B cell (primary cell): ENCODE data around the gene MX1. TPM values are rescaled to one million over a fixed set of nuclear protein-coding genes. Genes with fewer than 3 reads are reported as not detected.

Experiments
- ATAC-seq: fragments of 200-7000 bp; cut with Tn5 transposase; one replicate; pipeline ENCODE4 v1.10.0; 2021; ENCODE audit warnings: low read depth, mild to moderate bottlenecking, moderate number of reproducible peaks, moderate library complexity
- CTCF ChIA-PET: fragments of 350-600 bp; sonication (Branson Sonifier 250); formaldehyde crosslinking; loops from one replicate; lab custom pipeline; 2021; ENCODE audit warnings: antibody characterized with exemption, inconsistent platforms; lab: Charles Lee
- POLR2A ChIA-PET: fragments of 350-600 bp; sonication (Branson Sonifier 250); formaldehyde crosslinking; loops from one replicate; lab custom pipeline; 2021; ENCODE audit warnings: antibody characterized with exemption; lab: Charles Lee
- DNase-seq: peaks from one replicate; pipeline ENCODE4 v3.0.0; 2013
- H2AFZ ChIP-seq: 2 replicates; pipeline ENCODE4 v1.6.1; 2012; ENCODE audit warnings: mild to moderate bottlenecking, low read depth, low read length; ENCODE audit not compliant: insufficient read depth, poor library complexity, severe bottlenecking
- H3K27ac ChIP-seq, 2 donors: 1 replicate in 1 of 2; 2 replicates in 1 of 2; pipeline ENCODE4 v1.5.1; 2012 to 2013; ENCODE audit warnings: low read length in 2 of 2, mild to moderate bottlenecking in 2 of 2, moderate library complexity in 1 of 2
- H3K27me3 ChIP-seq, 4 experiments: fragments of 200-600 bp in 1 of 4; sonication (generic) in 1 of 4; replicated peaks in 1 of 4; 1 replicate in 2 of 4; 2 replicates in 2 of 4; pipeline versions ENCODE4 v1.6.1 to v1.7.0; 2013 to 2016; ENCODE audit warnings: low read length in 3 of 4, mild to moderate bottlenecking in 2 of 4, mixed read lengths in 1 of 4, moderate library complexity in 1 of 4; ENCODE audit not compliant: insufficient read depth in 4 of 4, control insufficient read depth in 3 of 4; ENCODE audit errors: control extremely low read depth in 1 of 4
- H3K36me3 ChIP-seq, 2 experiments: replicated peaks in 1 of 2; 1 replicate in 1 of 2; 2 replicates in 1 of 2; pipeline versions ENCODE4 v1.6.1 to v1.7.1; 2013; ENCODE audit warnings: low read length in 1 of 2; ENCODE audit not compliant: insufficient read depth in 2 of 2, control insufficient read depth in 1 of 2; ENCODE audit errors: control extremely low read depth in 1 of 2, extremely low read depth in 1 of 2
- H3K4me1 ChIP-seq, 2 donors: fragments of 200-600 bp in 1 of 2; sonication (generic) in 1 of 2; 1 replicate in 1 of 2; 2 replicates in 1 of 2; pipeline versions ENCODE4 v1.5.1 to v1.6.1; 2013 to 2017; ENCODE audit warnings: low read length in 2 of 2; ENCODE audit not compliant: control insufficient read depth in 2 of 2, insufficient read depth in 2 of 2
- H3K4me2 ChIP-seq: replicated peaks from 2 replicates; pipeline ENCODE3; 2012; ENCODE audit warnings: mild to moderate bottlenecking, low read depth, low read length; ENCODE audit not compliant: poor library complexity, severe bottlenecking
- H3K4me3 ChIP-seq, 5 experiments: fragments of 200-600 bp in 1 of 5; sonication (generic) in 1 of 5; 1 replicate in 3 of 5; 2 replicates in 2 of 5; pipeline versions ENCODE4 v1.5.1 to v1.7.0; 2011 to 2016; ENCODE audit warnings: low read length in 4 of 5, mild to moderate bottlenecking in 4 of 5, low read depth in 2 of 5, control low read depth in 1 of 5, moderate library complexity in 1 of 5; ENCODE audit not compliant: insufficient read depth in 1 of 5; ENCODE audit errors: control extremely low read depth in 1 of 5, extremely low read depth in 1 of 5
- H3K79me2 ChIP-seq: fragments of 200-600 bp; sonication (generic); one replicate; pipeline ENCODE4 v1.6.0; 2016; ENCODE audit warnings: low read length; ENCODE audit not compliant: control insufficient read depth, insufficient read depth
- H3K9ac ChIP-seq: fragments of 200-600 bp; sonication (generic); 2 replicates; pipeline ENCODE4 v1.6.1; 2017; ENCODE audit warnings: mild to moderate bottlenecking, low read length, moderate library complexity
- H3K9me3 ChIP-seq, 3 donors: one replicate each; pipeline versions ENCODE4 v1.6.1 to v1.7.1; 2013; ENCODE audit warnings: low read length in 2 of 3; ENCODE audit not compliant: control insufficient read depth in 2 of 3, insufficient read depth in 1 of 3; ENCODE audit errors: control extremely low read depth in 1 of 3
- H4K20me1 ChIP-seq: 2 replicates; pipeline ENCODE4 v1.6.0; 2012; ENCODE audit warnings: mild to moderate bottlenecking, low read length; ENCODE audit not compliant: insufficient read depth, control insufficient read depth, poor library complexity, severe bottlenecking
- H3K27ac Mint-ChIP-seq: one replicate; pipeline ENCODE4 v1.8.0; 2021; ENCODE audit warnings: mixed read lengths
- H3K27me3 Mint-ChIP-seq: one replicate; pipeline ENCODE4 v1.8.0; 2021; ENCODE audit warnings: mixed read lengths
- H3K4me1 Mint-ChIP-seq: one replicate; pipeline ENCODE4 v1.8.0; 2021; ENCODE audit warnings: mixed read lengths
- H3K4me3 Mint-ChIP-seq: one replicate; pipeline ENCODE4 v1.8.0; 2021; ENCODE audit warnings: mixed read lengths
- H3K9me3 Mint-ChIP-seq: one replicate; pipeline ENCODE4 v1.8.0; 2022; ENCODE audit warnings: mixed read lengths; ENCODE audit not compliant: insufficient read depth
- EZH2 ChIP-seq: IDR thresholded peaks from 2 replicates; pipeline ENCODE4 v1.6.1; 2012; ENCODE audit warnings: borderline replicate concordance, low read depth, mild to moderate bottlenecking, moderate library complexity, low read length; ENCODE audit not compliant: insufficient read depth, poor library complexity, severe bottlenecking
- WGBS: methylation state at CpG from one replicate; pipeline ENCODE4 v1.1.5; 2013; ENCODE audit warnings: missing lambda C conversion rate; ENCODE audit not compliant: insufficient coverage; 5-methylcytosine and 5-hydroxymethylcytosine counted together
- intact Hi-C: fragments of 100-400 bp; cut with micrococcal nuclease; formaldehyde crosslinking; loops from one replicate; pipeline ENCODE4 v1.10.0; 2022
- polyA plus RNA-seq: library from polyadenylated mRNA; depleted of rRNA; stranded (reverse); fragments of >200 nt; gene quantifications from 2 replicates; pipeline ENCODE4 v1.2.3, GENCODE V29; 2012
- total RNA-seq, 2 donors: library from RNA; stranded (reverse); fragments of 120-200 nt in 1 of 2; gene quantifications; 1 replicate in 1 of 2; 2 replicates in 1 of 2; pipeline versions ENCODE4 v1.2.3 to v1.2.4, GENCODE V29; 2013 to 2022
- TF ChIP-seq, protein P1 (sequence below): fragments of 200-600 bp; IDR thresholded peaks from one replicate; pipeline ENCODE4 v1.8.0; 2022; ENCODE audit warnings: antibody characterized with exemption, mild to moderate bottlenecking

Gene MX1
- total and polyA plus RNA-seq, 2 donors (not counting 1 experiment from before 2014, with no cell fraction given), result 57.6 to 62.9 TPM

DNA sequence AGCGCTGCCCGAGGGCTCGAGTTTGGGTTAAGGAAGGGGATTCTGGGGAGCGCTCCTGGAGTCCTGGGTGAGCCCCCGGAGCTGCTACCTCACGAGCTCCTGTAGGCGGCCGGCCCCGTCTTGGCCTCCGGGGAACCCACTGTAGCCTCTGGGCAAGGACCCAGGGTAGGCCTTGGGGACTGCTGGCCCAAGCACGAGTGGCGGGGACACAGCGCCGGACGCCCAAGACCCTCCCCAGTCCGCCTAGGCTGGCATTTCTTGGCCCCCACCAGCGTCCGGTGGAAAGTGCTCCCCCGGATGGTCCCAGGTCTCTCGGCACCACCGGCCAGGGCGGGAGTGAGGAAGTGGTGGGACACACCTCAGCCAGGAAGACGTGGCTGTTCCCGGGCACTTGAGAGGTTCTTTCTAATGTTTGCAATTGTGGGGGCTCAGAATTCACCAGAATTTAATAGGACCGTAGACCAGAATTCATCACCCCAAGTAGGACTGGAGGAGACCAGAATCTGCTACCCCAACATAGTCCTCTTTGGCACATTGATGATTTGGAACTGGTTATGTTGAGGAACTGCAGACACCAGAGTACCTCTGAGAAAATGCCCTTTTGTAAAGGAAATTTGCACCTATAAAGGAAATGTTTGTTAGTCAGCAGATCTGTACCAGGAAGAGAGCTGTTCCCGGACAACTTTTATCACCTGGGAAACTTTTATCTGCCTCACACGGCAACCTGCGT, 82.5 kb downstream of the MX1 start:
- ChIA-PET CTCF (no interaction called here), POLR2A (no interaction called here)
- no peaks in the 10 kb centered on the region for H3K36me3 ChIP-seq
- no peak overlapping the region for H3K9ac ChIP-seq
- H3K4me1 Mint-ChIP-seq, result no peaks in the 10 kb centered on the region
- no peak overlapping the region for H3K27ac Mint-ChIP-seq
- no peak for TF ChIP-seq EZH2
- TF ChIP-seq, protein P1, sequence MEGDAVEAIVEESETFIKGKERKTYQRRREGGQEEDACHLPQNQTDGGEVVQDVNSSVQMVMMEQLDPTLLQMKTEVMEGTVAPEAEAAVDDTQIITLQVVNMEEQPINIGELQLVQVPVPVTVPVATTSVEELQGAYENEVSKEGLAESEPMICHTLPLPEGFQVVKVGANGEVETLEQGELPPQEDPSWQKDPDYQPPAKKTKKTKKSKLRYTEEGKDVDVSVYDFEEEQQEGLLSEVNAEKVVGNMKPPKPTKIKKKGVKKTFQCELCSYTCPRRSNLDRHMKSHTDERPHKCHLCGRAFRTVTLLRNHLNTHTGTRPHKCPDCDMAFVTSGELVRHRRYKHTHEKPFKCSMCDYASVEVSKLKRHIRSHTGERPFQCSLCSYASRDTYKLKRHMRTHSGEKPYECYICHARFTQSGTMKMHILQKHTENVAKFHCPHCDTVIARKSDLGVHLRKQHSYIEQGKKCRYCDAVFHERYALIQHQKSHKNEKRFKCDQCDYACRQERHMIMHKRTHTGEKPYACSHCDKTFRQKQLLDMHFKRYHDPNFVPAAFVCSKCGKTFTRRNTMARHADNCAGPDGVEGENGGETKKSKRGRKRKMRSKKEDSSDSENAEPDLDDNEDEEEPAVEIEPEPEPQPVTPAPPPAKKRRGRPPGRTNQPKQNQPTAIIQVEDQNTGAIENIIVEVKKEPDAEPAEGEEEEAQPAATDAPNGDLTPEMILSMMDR, result no peak
- H3K27me3 Mint-ChIP-seq, result peaks cover 51% of the 10 kb centered on the region
- H4K20me1 ChIP-seq, result no peaks in the 10 kb centered on the region
- 4% methylated on average over 25 of the region's 28 CpGs for WGBS
- no peak for ATAC-seq
- H3K79me2 ChIP-seq, result no peaks in the 10 kb centered on the region
- no peak overlapping the region for H3K4me2 ChIP-seq
- H3K27ac ChIP-seq, result no peak overlapping the region
- H2AFZ ChIP-seq, result no peak overlapping the region
- H3K9me3 Mint-ChIP-seq, result no peaks in the 10 kb centered on the region
- DNase-seq, result no peak
- H3K27me3 ChIP-seq, result peaks cover 0 to 39% (median 4%) of the 10 kb centered on the region in 4 experiments
- H3K9me3 ChIP-seq, result no peaks in the 10 kb centered on the region
- no peak overlapping the region for H3K4me3 ChIP-seq
- intact Hi-C loops, result no loop called here
- H3K4me1 ChIP-seq, result no peaks in the 10 kb centered on the region
- no peak overlapping the region for H3K4me3 Mint-ChIP-seq

Other genes starting within 250 kb of the MX1 start
- gene FAM3B, start 109.4 kb upstream of the MX1 start, total RNA-seq, result not detected in 2 replicates
- gene FAM3B, start 109.4 kb upstream of the MX1 start, polyA plus RNA-seq, result 0.09 TPM in 1 of 2 replicates, not detected in the other
- 64.3 and 72.8 TPM in 2 replicates for gene MX2, start 64.2 kb upstream of the MX1 start, total RNA-seq
- gene MX2, start 64.2 kb upstream of the MX1 start, polyA plus RNA-seq, result 39.8 and 51.2 TPM in 2 replicates
- not detected in 2 replicates for gene TMPRSS2, start 81.9 kb downstream of the MX1 start, total RNA-seq
- not detected in 2 replicates for gene TMPRSS2, start 81.9 kb downstream of the MX1 start, polyA plus RNA-seq